ENCODE results near the gene TTC23.

DNA sequence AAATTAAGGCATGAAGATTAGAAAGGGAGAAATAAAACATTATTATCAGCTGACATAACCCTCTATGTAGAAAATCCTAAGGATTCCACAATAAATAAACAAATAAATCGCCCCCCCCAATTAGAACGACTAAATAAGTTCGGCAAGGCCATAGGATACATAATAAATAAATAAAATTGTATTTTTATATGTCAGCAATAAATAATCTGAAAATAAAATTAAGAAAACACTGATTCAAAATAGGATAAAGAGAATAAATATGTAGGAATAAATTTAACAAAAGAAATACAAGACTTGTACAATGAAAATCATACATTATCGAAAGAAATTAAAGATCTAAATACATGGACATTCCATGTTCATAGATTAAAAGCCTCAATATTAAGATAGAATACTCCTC, 5.1 kb downstream of the TTC23 start:
- TF ChIP-seq, protein P1, sequence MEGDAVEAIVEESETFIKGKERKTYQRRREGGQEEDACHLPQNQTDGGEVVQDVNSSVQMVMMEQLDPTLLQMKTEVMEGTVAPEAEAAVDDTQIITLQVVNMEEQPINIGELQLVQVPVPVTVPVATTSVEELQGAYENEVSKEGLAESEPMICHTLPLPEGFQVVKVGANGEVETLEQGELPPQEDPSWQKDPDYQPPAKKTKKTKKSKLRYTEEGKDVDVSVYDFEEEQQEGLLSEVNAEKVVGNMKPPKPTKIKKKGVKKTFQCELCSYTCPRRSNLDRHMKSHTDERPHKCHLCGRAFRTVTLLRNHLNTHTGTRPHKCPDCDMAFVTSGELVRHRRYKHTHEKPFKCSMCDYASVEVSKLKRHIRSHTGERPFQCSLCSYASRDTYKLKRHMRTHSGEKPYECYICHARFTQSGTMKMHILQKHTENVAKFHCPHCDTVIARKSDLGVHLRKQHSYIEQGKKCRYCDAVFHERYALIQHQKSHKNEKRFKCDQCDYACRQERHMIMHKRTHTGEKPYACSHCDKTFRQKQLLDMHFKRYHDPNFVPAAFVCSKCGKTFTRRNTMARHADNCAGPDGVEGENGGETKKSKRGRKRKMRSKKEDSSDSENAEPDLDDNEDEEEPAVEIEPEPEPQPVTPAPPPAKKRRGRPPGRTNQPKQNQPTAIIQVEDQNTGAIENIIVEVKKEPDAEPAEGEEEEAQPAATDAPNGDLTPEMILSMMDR (IDR thresholded peaks at IDR 0.05) = no peak
- TF ChIP-seq POLR2A (IDR thresholded peaks at IDR 0.05) = no peak

Data from esophagus squamous epithelium (tissue), 4 donors.